HepG2 (cell line): ENCODE results near the gene INKA2. TPM values are rescaled to one million over a fixed set of nuclear protein-coding genes. Genes with fewer than 3 reads are reported as not detected.

ENCODE experiments used
- ATAC-seq: fragments of 200-7000 bp; cut with Tn5 transposase; 3 replicates; pipeline ENCODE4 v1.9.1; 2020; ENCODE audit warnings: mild to moderate bottlenecking, moderate library complexity
- BruUV-seq: library from RNA; stranded (reverse); fragments of 400-500 nt; replicated peaks from 2 replicates; lab custom pipeline; 2021; lab: Mats Ljungman, UMichigan
- CTCF ChIA-PET: fragments of 300-600 bp; formaldehyde crosslinking; extraction: SDS; loops from one replicate; lab custom pipeline; 2021; ENCODE audit warnings: low total read pairs, inconsistent platforms, low intra/inter-chr PET ratio; lab: Yijun Ruan, JAX
- POLR2A ChIA-PET: fragments of 350-600 bp; sonication (Branson Sonifier 250); formaldehyde crosslinking; loops from one replicate; lab custom pipeline; 2020; ENCODE audit warnings: antibody characterized with exemption, inconsistent platforms; lab: Yijun Ruan, JAX
- DNase-seq: peaks from one replicate; pipeline ENCODE4 v3.0.0-alpha.2; 2015; ENCODE audit warnings: low spot score
- FAIRE-seq: peaks from 3 replicates; lab custom pipeline; 2011; peaks lifted over from hg19 to GRCh38; lab: Jason Lieb, UNC
- H2AFZ ChIP-seq: one replicate; pipeline ENCODE4 v1.6.1; 2011; ENCODE audit warnings: low read length, inconsistent platforms
- H3K27ac ChIP-seq: fragments of 300-600 bp; 3 replicates; pipeline ENCODE4 v1.8.0; 2011; ENCODE audit warnings: mixed run types, mild to moderate bottlenecking, mixed read lengths, low read length, inconsistent platforms; ENCODE audit not compliant: insufficient read depth; ENCODE audit errors: extremely low read length
- H3K27me3 ChIP-seq, 2 experiments: fragments of 200-600 bp in 1 of 2; 2 replicates in 1 of 2; 3 replicates in 1 of 2; pipeline versions ENCODE4 v1.6.0 to v1.8.0; 2011; ENCODE audit warnings: low read length in 2 of 2, mild to moderate bottlenecking in 2 of 2, moderate library complexity in 2 of 2, inconsistent platforms in 1 of 2; ENCODE audit not compliant: insufficient read depth in 2 of 2, control insufficient read depth in 1 of 2
- H3K36me3 ChIP-seq, 2 experiments: fragments of 200-600 bp in 1 of 2; replicated peaks in 1 of 2; 2 replicates in 1 of 2; 3 replicates in 1 of 2; pipeline versions ENCODE4 v1.5.1 to v1.8.0; 2011; ENCODE audit warnings: low read length in 2 of 2, inconsistent platforms in 1 of 2; ENCODE audit not compliant: insufficient read depth in 2 of 2, control insufficient read depth in 1 of 2
- H3K4me1 ChIP-seq: 2 replicates; pipeline ENCODE4 v1.5.1; 2012; ENCODE audit warnings: low read length, inconsistent platforms; ENCODE audit not compliant: insufficient read depth
- H3K4me2 ChIP-seq: 2 replicates; pipeline ENCODE4 v1.6.0; 2011; ENCODE audit warnings: low read depth, low read length, inconsistent platforms
- H3K4me3 ChIP-seq, 3 experiments: fragments of 200-600 bp in 1 of 3; sonication (generic), shearing (Covaris generic) in 1 of 3; replicated peaks in 1 of 3; 2 replicates each; pipeline ENCODE4 v1.5.1; 2011 to 2016; ENCODE audit warnings: low read length in 3 of 3, inconsistent platforms in 2 of 3, low read depth in 2 of 3, mild to moderate bottlenecking in 2 of 3, control low read depth in 1 of 3, mixed read lengths in 1 of 3; ENCODE audit not compliant: insufficient read depth in 1 of 3
- H3K79me2 ChIP-seq: one replicate; pipeline ENCODE4 v1.6.1; 2011; ENCODE audit warnings: low read length, inconsistent platforms; ENCODE audit not compliant: insufficient read depth
- H3K9ac ChIP-seq: 2 replicates; pipeline ENCODE4 v1.6.0; 2011; ENCODE audit warnings: mild to moderate bottlenecking, low read depth, low read length, inconsistent platforms; ENCODE audit not compliant: insufficient read depth
- H3K9me3 ChIP-seq: 2 replicates; pipeline ENCODE4 v1.5.1; 2012; ENCODE audit warnings: mild to moderate bottlenecking, low read length
- H4K20me1 ChIP-seq: 2 replicates; pipeline ENCODE4 v1.6.0; 2011; ENCODE audit warnings: inconsistent platforms, mild to moderate bottlenecking, low read length, moderate library complexity; ENCODE audit not compliant: insufficient read depth
- HNF4G ChIP-seq, 2 experiments: sonication (generic) in 1 of 2; formaldehyde crosslinking in 1 of 2; IDR thresholded peaks; 2 replicates each; pipeline versions ENCODE4 v1.4.0 to v1.6.1; 2011 to 2020; ENCODE audit warnings: borderline replicate concordance in 2 of 2, low read depth in 2 of 2, mild to moderate bottlenecking in 2 of 2, low read length in 1 of 2, missing genetic modification reagents in 1 of 2, moderate library complexity in 1 of 2
- JUNB ChIP-seq: sonication (generic); formaldehyde crosslinking; IDR thresholded peaks from 2 replicates; pipeline ENCODE4 v1.8.0; 2022; ENCODE audit warnings: missing genetic modification reagents, mild to moderate bottlenecking, borderline replicate concordance
- KLF13 ChIP-seq: sonication (generic); formaldehyde crosslinking; IDR thresholded peaks from 2 replicates; pipeline ENCODE4 v1.4.0; 2020; ENCODE audit warnings: mild to moderate bottlenecking, missing genetic modification reagents
- KLF16 ChIP-seq, 2 experiments: sonication (generic) in 1 of 2; formaldehyde crosslinking in 1 of 2; IDR thresholded peaks; 2 replicates each; pipeline versions ENCODE4 v1.6.1 to v1.8.0; 2016 to 2023; ENCODE audit warnings: missing genetic modification reagents in 2 of 2, missing compliant biosample characterization in 1 of 2
- MATR3 ChIP-seq: sonication (generic); formaldehyde crosslinking; IDR thresholded peaks from 2 replicates; pipeline ENCODE4 v1.4.0; 2020; ENCODE audit warnings: missing genetic modification reagents
- MBD4 ChIP-seq: IDR thresholded peaks from 2 replicates; pipeline ENCODE4 v1.6.1; 2012; ENCODE audit warnings: low read length, inconsistent platforms, borderline replicate concordance
- RELA ChIP-seq: sonication (generic); formaldehyde crosslinking; IDR thresholded peaks from 2 replicates; pipeline ENCODE4 v1.4.0; 2020; ENCODE audit warnings: missing genetic modification reagents
- SP1 ChIP-seq, 2 experiments: fragments of 450-650 bp in 1 of 2; sonication (generic) in 1 of 2; formaldehyde crosslinking in 1 of 2; IDR thresholded peaks; 2 replicates each; pipeline versions ENCODE4 v1.4.0 to v1.6.1; 2016 to 2020; ENCODE audit warnings: missing genetic modification reagents in 1 of 2
- TMF1 ChIP-seq: sonication (generic); formaldehyde crosslinking; IDR thresholded peaks from 2 replicates; pipeline ENCODE4 v1.8.1; 2022; ENCODE audit warnings: low read depth, missing genetic modification reagents
- ZKSCAN5 ChIP-seq: sonication (generic); formaldehyde crosslinking; IDR thresholded peaks from 2 replicates; pipeline ENCODE4 v1.5.1; 2020; ENCODE audit warnings: mild to moderate bottlenecking, missing genetic modification reagents
- ZNF768 ChIP-seq: sonication (generic); formaldehyde crosslinking; IDR thresholded peaks from 2 replicates; pipeline ENCODE4 v1.4.0; 2020; ENCODE audit warnings: missing genetic modification reagents
- WGBS: methylation state at CpG from one replicate; pipeline ENCODE4 v1.1.6; 2017; ENCODE audit warnings: low lambda C conversion rate; 5-methylcytosine and 5-hydroxymethylcytosine counted together
- in situ Hi-C: cut with HindIII; loops from 2 replicates; pipeline ENCODE4 v1.10.0; 2017; ENCODE audit warnings: low pct_unique_long_range_greater_than_20kb; ENCODE audit not compliant: extremely low pct_ligation_motif_present
- intact Hi-C: fragments of 100-400 bp; cut with micrococcal nuclease; formaldehyde crosslinking; loops from one replicate; pipeline ENCODE4 v1.10.0; 2022; ENCODE audit not compliant: unreplicated experiment
- polyA plus RNA-seq, 8 experiments: library from polyadenylated mRNA; depleted of rRNA in 3 of 8; stranded (reverse) in 7 of 8; unstranded in 1 of 8; fragments of >200 nt; fragmentation: Illumina TruSeq in 4 of 8; extraction: Trizol in 4 of 8; gene quantifications; 2 replicates each; pipeline versions ENCODE4 v1.2.1 to v1.2.3, GENCODE V29; 2011 to 2016; ENCODE audit warnings: low read depth in 4 of 8, missing spikeins in 1 of 8, mixed read lengths in 1 of 8; ENCODE audit not compliant: insufficient read depth in 1 of 8
- total RNA-seq, 5 experiments: library from RNA; depleted of rRNA; stranded (reverse); fragments of >200 nt; fragmentation: Illumina TruSeq; extraction: Trizol; gene quantifications; 2 replicates each; pipeline ENCODE4 v1.2.3, GENCODE V29; 2016; ENCODE audit warnings: low read depth in 1 of 5

INKA2 gene
- total and polyA plus RNA-seq, 2 of the 13 experiments (the other 11 are each of a cell fraction or from before 2014, with no cell fraction given), result 2.6 to 4.6 TPM

DNA sequence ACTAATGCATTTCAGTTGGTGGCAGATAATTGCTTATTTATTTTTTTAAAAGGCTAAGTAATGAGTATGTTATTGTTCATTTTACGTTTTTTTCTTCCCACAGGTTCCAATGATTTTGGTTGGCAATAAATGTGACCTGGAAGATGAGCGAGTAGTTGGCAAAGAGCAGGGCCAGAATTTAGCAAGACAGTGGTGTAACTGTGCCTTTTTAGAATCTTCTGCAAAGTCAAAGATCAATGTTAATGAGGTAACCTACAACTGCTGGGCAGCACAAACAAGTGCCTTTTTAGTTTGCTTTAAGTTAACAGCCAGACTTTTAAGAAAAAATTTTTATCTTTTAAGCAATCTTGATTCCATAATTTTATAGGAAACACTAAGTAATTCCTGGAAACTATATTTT lies 35.0 kb downstream of the INKA2 start:
- no peak overlapping the region for H3K4me3 ChIP-seq
- DNase-seq (no peak), ATAC-seq (no peak), FAIRE-seq (no peak)
- H3K79me2 ChIP-seq, result no peaks in the 10 kb centered on the region
- no peak overlapping the region for H3K4me2 ChIP-seq
- H3K9ac ChIP-seq, result no peak overlapping the region
- whole genome bisulfite sequencing, result 88% methylated on average over 2 of the region's 2 CpGs
- POLR2A ChIA-PET, result no interaction called here
- H3K4me1 ChIP-seq, result peaks cover under 1% of the 10 kb centered on the region; the same call in 1 of the 2 replicates
- H4K20me1 ChIP-seq, result no peaks in the 10 kb centered on the region
- CTCF ChIA-PET, result no interaction called here
- BruUV-seq, result no TSS peak
- in situ Hi-C loops, result no loop called here
- peaks cover 11 to 70% of the 10 kb centered on the region in 2 experiments; a peak in 4 of 5 replicates for H3K36me3 ChIP-seq
- no peaks in the 10 kb centered on the region for H3K9me3 ChIP-seq
- no peak overlapping the region for H3K27ac ChIP-seq
- H3K27me3 ChIP-seq, result no peaks in the 10 kb centered on the region
- no peak overlapping the region for H2AFZ ChIP-seq
- intact Hi-C loops, result no loop called here
- TF ChIP-seq JUNB (CRISPR knock-in tag) (no peak), KLF13 (CRISPR knock-in tag) (no peak), SP1 (IDR thresholded peaks at IDR 0.05) (no peak), SP1 (CRISPR knock-in tag; IDR thresholded peaks at IDR 0.05) (no peak), ZNF768 (CRISPR knock-in tag) (no peak), MATR3 (CRISPR knock-in tag) (no peak), KLF16 (CRISPR knock-in tag; IDR thresholded peaks at IDR 0.05) (no peak), HNF4G (IDR thresholded peaks at IDR 0.05; ENCODE audit: borderline replicate concordance, low read depth, low read length) (no peak), HNF4G (CRISPR knock-in tag; IDR thresholded peaks at IDR 0.05; ENCODE audit: borderline replicate concordance, low read depth) (no peak), RELA (CRISPR knock-in tag) (no peak), TMF1 (CRISPR knock-in tag) (no peak), ZKSCAN5 (CRISPR knock-in tag) (no peak), MBD4 (no peak)
